HEK293T (cell line): ENCODE measurements around the gene LRRC8E.

ENCODE experiments used
- FOXA1 ChIP-seq: fragments of 450-650 bp; IDR thresholded peaks from 2 replicates; pipeline ENCODE4 v1.6.1; 2016; ENCODE audit warnings: mild to moderate bottlenecking
- FOXK2 ChIP-seq: fragments of 450-650 bp; IDR thresholded peaks from 2 replicates; pipeline ENCODE4 v1.6.1; 2016; ENCODE audit warnings: mild to moderate bottlenecking
- FOXM1 ChIP-seq: fragments of 450-650 bp; IDR thresholded peaks from 2 replicates; pipeline ENCODE4 v1.6.1; 2017; ENCODE audit warnings: mild to moderate bottlenecking, borderline replicate concordance
- ZNF384 ChIP-seq: fragments of 450-650 bp; IDR thresholded peaks from 2 replicates; pipeline ENCODE4 v1.6.1; 2016

DNA sequence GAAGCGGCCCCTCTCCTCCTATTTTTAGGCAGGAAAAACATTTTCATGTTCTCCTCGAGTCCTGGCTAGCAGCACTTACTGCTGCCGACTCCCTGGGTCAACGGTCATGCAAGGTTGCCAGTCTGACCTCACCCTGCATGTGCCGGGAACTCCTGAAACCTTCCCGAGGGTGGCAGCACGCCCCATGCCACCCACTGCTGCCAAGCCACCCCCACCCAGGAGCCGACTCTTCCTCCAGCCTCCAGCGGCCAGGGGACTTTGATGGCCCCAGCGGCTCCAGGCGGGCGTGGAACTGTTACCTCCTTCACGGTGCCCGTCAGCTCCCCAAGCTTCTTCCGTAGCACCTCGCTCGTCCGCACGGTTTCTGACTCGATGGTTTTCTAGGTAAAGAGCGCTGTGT, 46.5 kb downstream of the LRRC8E start:
- TF ChIP-seq FOXA1: no peak
- no peak for TF ChIP-seq FOXM1
- TF ChIP-seq FOXK2: no peak
- TF ChIP-seq ZNF384: no peak
